K562 (cell line): ENCODE data around the gene GTF3C1. TPM values are rescaled to one million over a fixed set of nuclear protein-coding genes. Genes with fewer than 3 reads are reported as not detected.
A peak's percentile ranks its signal among the peaks of the same experiment; 100 is the strongest.

ENCODE experiments used
- CCNT2 ChIP-seq: IDR thresholded peaks from 2 replicates; pipeline ENCODE4 v1.6.1; 2011; ENCODE audit warnings: borderline replicate concordance, low read depth, mild to moderate bottlenecking, moderate library complexity, mixed read lengths, low read length; ENCODE audit not compliant: insufficient read length; ENCODE audit errors: extremely low read depth
- HEY1 ChIP-seq: fragments of 250-450 bp; sonication (Bioruptor Pico); IDR thresholded peaks from 2 replicates; pipeline ENCODE4 v1.5.0; 2020; ENCODE audit warnings: mild to moderate bottlenecking, moderate library complexity, borderline replicate concordance
- MCM7 ChIP-seq, 2 experiments: fragments of 450-650 bp; IDR thresholded peaks; 2 replicates each; pipeline ENCODE4 v1.6.1; 2016 to 2018
- MIER1 ChIP-seq: fragments of 450-650 bp; IDR thresholded peaks from 2 replicates; pipeline ENCODE4 v1.6.1; 2016; ENCODE audit warnings: antibody characterized with exemption, mild to moderate bottlenecking, low read depth
- PHB2 ChIP-seq: fragments of 450-650 bp; IDR thresholded peaks from 2 replicates; pipeline ENCODE4 v1.6.1; 2017; ENCODE audit warnings: low read depth
- PHF8 ChIP-seq: fragments of 200-600 bp; sonication (generic); IDR thresholded peaks from 2 replicates; pipeline ENCODE4 v1.6.1; 2012; ENCODE audit warnings: mixed run types, mild to moderate bottlenecking, inconsistent platforms, low read length, moderate library complexity, borderline replicate concordance
- PML ChIP-seq: IDR thresholded peaks from 2 replicates; pipeline ENCODE4 v1.6.1; 2012; ENCODE audit warnings: low read length, inconsistent platforms
- PPARD ChIP-seq: fragments of 250-450 bp; sonication (Bioruptor Pico); IDR thresholded peaks from 2 replicates; pipeline ENCODE4 v1.8.0; 2022; ENCODE audit warnings: inconsistent platforms, mild to moderate bottlenecking, moderate library complexity
- SAP30 ChIP-seq: fragments of 200-600 bp; sonication (generic); IDR thresholded peaks from 2 replicates; pipeline ENCODE4 v1.6.1; 2012; ENCODE audit warnings: borderline replicate concordance, low read depth, mild to moderate bottlenecking, moderate library complexity, low read length, control low read depth, inconsistent platforms; ENCODE audit not compliant: insufficient read depth, poor library complexity, severe bottlenecking
- SMAD2 ChIP-seq: fragments of 150-350 bp; IDR thresholded peaks from 2 replicates; pipeline ENCODE4 v1.6.1; 2014; ENCODE audit warnings: low read depth, mild to moderate bottlenecking, low read length
- SMARCC2 ChIP-seq: fragments of 450-650 bp; IDR thresholded peaks from 2 replicates; pipeline ENCODE4 v1.6.1; 2017; ENCODE audit warnings: antibody characterized with exemption, moderate library complexity, mild to moderate bottlenecking, low read depth
- TCF3 ChIP-seq: sonication (generic); formaldehyde crosslinking; IDR thresholded peaks from 2 replicates; pipeline ENCODE4 v1.4.0; 2020; ENCODE audit warnings: mild to moderate bottlenecking, missing genetic modification reagents
- TCF7L2 ChIP-seq: fragments of 150-350 bp; IDR thresholded peaks from 2 replicates; pipeline ENCODE4 v1.6.1; 2016; ENCODE audit warnings: low read depth, mild to moderate bottlenecking, low read length, moderate library complexity
- TEAD1 ChIP-seq, 2 experiments: fragments of 450-650 bp in 1 of 2; sonication (generic) in 1 of 2; formaldehyde crosslinking; IDR thresholded peaks; 2 replicates each; pipeline versions ENCODE4 v1.4.0 to v1.8.0; 2020 to 2022; ENCODE audit warnings: mild to moderate bottlenecking in 2 of 2, missing genetic modification reagents in 1 of 2
- TOE1 ChIP-seq, 2 experiments: fragments of 450-650 bp in 1 of 2; sonication (generic) in 1 of 2; formaldehyde crosslinking in 1 of 2; IDR thresholded peaks; 2 replicates each; pipeline versions ENCODE4 v1.7.1 to v1.8.0; 2016 to 2022; ENCODE audit warnings: borderline replicate concordance in 2 of 2, mild to moderate bottlenecking in 2 of 2, antibody characterized with exemption in 1 of 2, inconsistent platforms in 1 of 2, low read depth in 1 of 2, missing genetic modification reagents in 1 of 2, moderate library complexity in 1 of 2
- ZKSCAN1 ChIP-seq: fragments of 150-350 bp; IDR thresholded peaks from 2 replicates; pipeline ENCODE4 v1.6.1; 2016; ENCODE audit warnings: low read depth, low read length
- polyA plus RNA-seq, 8 experiments: library from polyadenylated mRNA; depleted of rRNA in 4 of 8; stranded (reverse) in 5 of 8; unstranded in 3 of 8; fragments of >200 nt; fragmentation: Nextera tagmentation in 2 of 8; fragmentation: Illumina TruSeq in 1 of 8; extraction: Ambion mirVana in 2 of 8; extraction: Trizol in 1 of 8; gene quantifications; 2 replicates each; pipeline versions ENCODE4 v1.2.1 to v1.2.3, GENCODE V29; 2011 to 2014; ENCODE audit warnings: inconsistent platforms in 1 of 8, missing spikeins in 1 of 8
- total RNA-seq, 7 experiments: library from RNA; depleted of rRNA in 6 of 7; stranded (reverse); fragments of >200 nt in 6 of 7; fragmentation: Illumina TruSeq in 2 of 7; extraction: Trizol in 2 of 7; gene quantifications; 2 replicates each; pipeline versions ENCODE4 v1.2.1 to v1.2.3, GENCODE V29; 2011 to 2021; ENCODE audit warnings: low replicate concordance in 1 of 7
- TF ChIP-seq, protein P1 (sequence below), 2 experiments: fragments of 450-650 bp in 1 of 2; sonication (generic) in 1 of 2; formaldehyde crosslinking in 1 of 2; IDR thresholded peaks in 1 of 2; conservative IDR thresholded peaks in 1 of 2; 2 replicates each; pipeline versions ENCODE4 v1.6.1 to v1.8.1; 2016 to 2023; ENCODE audit warnings: mild to moderate bottlenecking in 2 of 2, moderate library complexity in 2 of 2, inconsistent platforms in 1 of 2, missing genetic modification reagents in 1 of 2
- TF ChIP-seq, protein P2 (sequence below), 2 experiments: IDR thresholded peaks; 2 replicates each; pipeline ENCODE4 v1.6.1; 2012; ENCODE audit warnings: improper control_type of control experiment in 2 of 2, low read depth in 2 of 2, low read length in 2 of 2, borderline replicate concordance in 1 of 2
- TF ChIP-seq, protein P3 (sequence below): fragments of 450-650 bp; IDR thresholded peaks from 2 replicates; pipeline ENCODE4 v1.6.1; 2016; ENCODE audit warnings: antibody characterized with exemption

Gene GTF3C1
- total and polyA plus RNA-seq, 9 of the 15 experiments (the other 6 are each of a cell fraction or from before 2014, with no cell fraction given): 0.72 to 63.6 (median 30.9) TPM

DNA sequence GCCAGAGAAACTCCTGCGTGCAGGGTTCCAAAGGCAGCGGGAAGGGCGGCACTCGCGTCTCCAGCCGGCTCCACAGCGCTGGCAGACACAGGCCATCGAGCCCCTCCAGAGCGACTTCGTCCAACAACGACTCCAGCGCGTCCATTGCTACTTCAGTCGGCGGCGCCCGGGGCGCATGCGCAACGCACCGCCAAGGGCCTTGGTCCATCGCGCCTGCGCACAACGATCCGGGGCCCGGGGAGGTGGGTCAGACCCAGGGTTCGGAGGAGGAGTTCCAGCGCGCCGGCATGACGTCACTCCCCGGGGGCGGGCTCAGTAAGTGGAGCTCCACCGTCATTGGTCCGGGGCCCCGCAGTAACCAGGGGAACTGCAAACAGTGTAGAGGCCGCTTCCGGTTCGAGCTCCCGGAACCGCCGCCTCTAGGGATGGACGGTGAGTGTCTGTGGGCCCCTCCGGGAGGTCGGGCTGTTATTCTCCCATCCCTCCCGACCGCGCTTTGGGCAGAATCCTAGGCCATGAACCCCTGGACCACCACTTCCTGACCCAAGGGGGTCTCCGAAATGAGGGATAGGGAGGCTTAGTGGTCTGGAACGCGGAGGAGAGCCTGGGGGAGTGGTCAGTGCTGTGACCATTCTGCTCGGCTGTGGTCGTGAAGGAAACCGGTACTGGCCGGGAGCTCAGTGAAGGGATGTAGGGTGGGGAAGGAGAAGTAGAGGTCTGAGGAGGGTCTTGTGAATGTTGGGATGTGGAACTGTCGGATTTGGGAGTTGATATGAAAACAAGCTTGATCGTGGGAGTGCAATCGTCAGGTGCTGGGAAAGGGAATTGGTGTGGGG lies at the start of gene GTF3C1, which contains the start of gene KATNIP (continued):
- TF ChIP-seq, protein P1, sequence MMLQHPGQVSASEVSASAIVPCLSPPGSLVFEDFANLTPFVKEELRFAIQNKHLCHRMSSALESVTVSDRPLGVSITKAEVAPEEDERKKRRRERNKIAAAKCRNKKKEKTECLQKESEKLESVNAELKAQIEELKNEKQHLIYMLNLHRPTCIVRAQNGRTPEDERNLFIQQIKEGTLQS (IDR thresholded peaks at IDR 0.05): peak; percentile 100
- TF ChIP-seq, protein P1 (CRISPR knock-in tag; conservative IDR thresholded peaks at IDR 0.05): no peak
- TF ChIP-seq MCM7 (IDR thresholded peaks at IDR 0.05) (no peak), PPARD (CRISPR knock-in tag) (no peak), ZKSCAN1 (no peak), SMAD2 (no peak), TCF3 (CRISPR knock-in tag) (no peak), PHB2 (no peak), PML (peak; percentile 38; the same call in 1 of the 2 replicates), CCNT2 (peak; percentile 30), TEAD1 (CRISPR knock-in tag; IDR thresholded peaks at IDR 0.05) (peak in 1 of 2 experiments; percentile 58; a peak in 1 of 4 replicates), SAP30 (peak; percentile 84), TCF7L2 (no peak), MIER1 (no peak), HEY1 (CRISPR knock-in tag) (no peak), TOE1 (IDR thresholded peaks at IDR 0.05; ENCODE audit: borderline replicate concordance) (0 out of 2 replicates have a peak, but pooled peaks have one; percentile 30), TOE1 (CRISPR knock-in tag; IDR thresholded peaks at IDR 0.05; ENCODE audit: borderline replicate concordance, low read depth) (no peak), SMARCC2 (no peak), PHF8 (peak; percentile 93; the same call in 1 of the 2 replicates)
- TF ChIP-seq, protein P2, sequence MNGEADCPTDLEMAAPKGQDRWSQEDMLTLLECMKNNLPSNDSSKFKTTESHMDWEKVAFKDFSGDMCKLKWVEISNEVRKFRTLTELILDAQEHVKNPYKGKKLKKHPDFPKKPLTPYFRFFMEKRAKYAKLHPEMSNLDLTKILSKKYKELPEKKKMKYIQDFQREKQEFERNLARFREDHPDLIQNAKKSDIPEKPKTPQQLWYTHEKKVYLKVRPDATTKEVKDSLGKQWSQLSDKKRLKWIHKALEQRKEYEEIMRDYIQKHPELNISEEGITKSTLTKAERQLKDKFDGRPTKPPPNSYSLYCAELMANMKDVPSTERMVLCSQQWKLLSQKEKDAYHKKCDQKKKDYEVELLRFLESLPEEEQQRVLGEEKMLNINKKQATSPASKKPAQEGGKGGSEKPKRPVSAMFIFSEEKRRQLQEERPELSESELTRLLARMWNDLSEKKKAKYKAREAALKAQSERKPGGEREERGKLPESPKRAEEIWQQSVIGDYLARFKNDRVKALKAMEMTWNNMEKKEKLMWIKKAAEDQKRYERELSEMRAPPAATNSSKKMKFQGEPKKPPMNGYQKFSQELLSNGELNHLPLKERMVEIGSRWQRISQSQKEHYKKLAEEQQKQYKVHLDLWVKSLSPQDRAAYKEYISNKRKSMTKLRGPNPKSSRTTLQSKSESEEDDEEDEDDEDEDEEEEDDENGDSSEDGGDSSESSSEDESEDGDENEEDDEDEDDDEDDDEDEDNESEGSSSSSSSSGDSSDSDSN (IDR thresholded peaks at IDR 0.05; ENCODE audit: borderline replicate concordance in 1 of 2, low read depth in 2 of 2, low read length in 2 of 2): 0 out of 4 replicates have a peak, but pooled peaks of 1 of the 2 experiments have one; percentile 34
- TF ChIP-seq, protein P3, sequence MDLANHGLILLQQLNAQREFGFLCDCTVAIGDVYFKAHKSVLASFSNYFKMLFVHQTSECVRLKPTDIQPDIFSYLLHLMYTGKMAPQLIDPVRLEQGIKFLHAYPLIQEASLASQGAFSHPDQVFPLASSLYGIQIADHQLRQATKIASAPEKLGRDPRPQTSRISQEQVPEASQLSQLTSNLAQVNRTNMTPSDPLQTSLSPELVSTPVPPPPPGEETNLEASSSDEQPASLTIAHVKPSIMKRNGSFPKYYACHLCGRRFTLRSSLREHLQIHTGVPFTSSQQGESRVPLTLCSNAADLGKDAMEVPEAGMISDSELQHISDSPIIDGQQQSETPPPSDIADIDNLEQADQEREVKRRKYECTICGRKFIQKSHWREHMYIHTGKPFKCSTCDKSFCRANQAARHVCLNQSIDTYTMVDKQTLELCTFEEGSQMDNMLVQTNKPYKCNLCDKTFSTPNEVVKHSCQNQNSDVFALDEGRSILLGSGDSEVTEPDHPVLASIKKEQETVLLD: peak; percentile 99
